ENCODE measurements around the gene SCLY.

SCLY gene

DNA sequence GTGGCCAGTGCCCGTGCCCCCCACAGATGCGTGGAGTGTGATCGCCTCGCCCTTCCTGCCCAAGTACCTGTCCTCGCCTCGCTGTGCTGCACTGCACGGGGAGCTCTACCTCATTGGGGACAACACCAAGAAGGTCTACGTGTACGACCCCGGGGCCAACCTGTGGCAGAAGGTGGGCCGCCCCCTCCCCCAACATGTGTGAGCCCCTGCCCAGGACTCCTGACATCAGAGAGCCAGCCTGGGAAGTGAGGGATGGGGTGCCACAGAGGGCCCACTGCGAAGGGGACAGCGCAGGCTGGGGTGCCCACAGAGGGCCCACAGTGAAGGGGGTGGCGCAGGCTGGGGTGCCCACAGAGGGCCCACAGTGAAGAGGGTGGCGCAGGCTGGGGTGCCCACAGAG, 88.2 kb downstream of the SCLY start:
- no peak for DNase-seq
- intact Hi-C loops (cut with DNase I) = no loop called here
